ENCODE data around the gene RALGAPA2.

GRCh38 chr20:20683020-20683419, 29.4 kb downstream of the RALGAPA2 start:
- TF ChIP-seq EZH2phosphoT487 (IDR thresholded peaks at IDR 0.05; ENCODE audit: insufficient read depth, low read depth) = no peak
- TF ChIP-seq EZH2 (IDR thresholded peaks at IDR 0.05; ENCODE audit: insufficient read depth, poor library complexity, severe bottlenecking) = no peak

All from GM23248 (cell line).